Activated naive CD8-positive, alpha-beta T cell (primary cell): ENCODE measurements around the gene CDK14.

Source experiments
- H3K27ac Mint-ChIP-seq: one replicate; pipeline ENCODE4 v1.8.0; 2021; ENCODE audit warnings: mixed read lengths
- H3K27me3 Mint-ChIP-seq: one replicate; pipeline ENCODE4 v1.8.0; 2021; ENCODE audit warnings: mixed read lengths
- H3K36me3 Mint-ChIP-seq: one replicate; pipeline ENCODE4 v1.8.0; 2021; ENCODE audit warnings: mixed read lengths
- H3K4me1 Mint-ChIP-seq: one replicate; pipeline ENCODE4 v1.8.0; 2021; ENCODE audit warnings: low read depth, mixed read lengths
- H3K4me3 Mint-ChIP-seq: one replicate; pipeline ENCODE4 v1.8.0; 2021; ENCODE audit warnings: mild to moderate bottlenecking, mixed read lengths
- H3K9me3 Mint-ChIP-seq: one replicate; pipeline ENCODE4 v1.8.0; 2021; ENCODE audit warnings: low read depth, mixed read lengths

Gene CDK14

DNA sequence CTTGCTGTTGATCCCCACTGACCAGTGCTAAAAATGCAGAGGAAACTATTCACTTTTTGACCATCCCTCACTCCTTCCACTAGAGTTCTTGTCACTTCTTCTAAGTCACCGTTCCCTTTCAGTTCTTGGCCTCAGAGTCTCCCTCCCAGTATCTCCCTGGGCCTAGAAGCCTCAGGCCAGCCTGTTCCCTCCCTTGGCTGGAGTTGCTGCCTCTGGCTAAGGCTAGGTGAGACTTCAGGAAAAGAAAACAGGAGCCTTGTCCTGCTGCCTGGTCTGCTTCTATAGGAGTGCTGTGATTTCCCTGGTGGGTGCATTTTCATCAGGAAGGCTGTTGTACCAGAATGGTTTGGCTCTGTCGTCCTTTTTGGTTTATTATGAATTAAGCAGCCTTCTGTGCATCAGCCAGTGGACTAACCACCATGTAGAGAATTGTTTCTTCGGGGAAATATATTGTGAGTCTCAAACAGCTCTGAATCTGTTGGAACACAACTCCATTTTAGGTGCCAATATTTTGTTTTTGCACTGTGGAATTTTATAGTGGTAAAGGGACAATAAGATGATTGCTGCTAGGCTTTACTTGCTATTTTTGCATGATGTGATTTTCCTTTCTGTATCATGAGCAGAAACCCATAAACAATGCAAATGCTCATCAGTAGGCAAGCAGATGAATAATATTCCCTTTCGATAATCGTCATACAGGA, 434.7 kb downstream of the CDK14 start:
- H3K4me1 Mint-ChIP-seq = no peaks in the 10 kb centered on the region
- no peak overlapping the region for H3K27ac Mint-ChIP-seq
- H3K4me3 Mint-ChIP-seq = no peak overlapping the region
- H3K27me3 Mint-ChIP-seq = no peaks in the 10 kb centered on the region
- H3K36me3 Mint-ChIP-seq = no peaks in the 10 kb centered on the region
- H3K9me3 Mint-ChIP-seq = no peaks in the 10 kb centered on the region

DNA sequence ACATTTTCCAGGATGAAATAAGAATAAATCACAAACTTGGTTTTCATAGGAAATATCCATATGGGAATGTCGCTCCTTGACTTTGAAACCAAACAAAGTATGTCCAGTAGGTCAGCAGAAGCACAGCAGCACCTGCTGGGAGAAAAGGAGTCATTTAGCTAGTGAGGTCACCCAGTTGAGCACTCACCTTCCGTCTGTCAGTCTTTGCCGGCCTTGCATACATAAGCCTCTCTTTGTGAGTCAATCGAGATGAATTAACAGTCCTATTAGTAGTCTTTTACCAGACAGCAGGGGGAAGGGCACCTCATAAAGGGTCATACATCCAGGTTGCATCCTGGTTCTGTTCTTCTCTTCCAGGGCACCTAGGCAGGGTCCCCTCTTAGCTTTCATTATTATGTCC, 435.6 kb downstream of the CDK14 start:
- Mint-ChIP-seq H3K27ac (no peak overlapping the region), H3K9me3 (no peaks in the 10 kb centered on the region), H3K4me3 (no peak overlapping the region), H3K4me1 (no peaks in the 10 kb centered on the region), H3K27me3 (no peaks in the 10 kb centered on the region), H3K36me3 (no peaks in the 10 kb centered on the region)

GRCh38 chr7:91033574-91033973, 437.5 kb downstream of the CDK14 start:
- Mint-ChIP-seq H3K27me3 (no peaks in the 10 kb centered on the region), H3K4me1 (no peaks in the 10 kb centered on the region), H3K4me3 (no peak overlapping the region), H3K36me3 (no peaks in the 10 kb centered on the region), H3K27ac (no peak overlapping the region), H3K9me3 (no peaks in the 10 kb centered on the region)

GRCh38 chr7:91034459-91035368, 438.6 kb downstream of the CDK14 start:
- H3K27me3 Mint-ChIP-seq = peaks cover 2% of the 10 kb centered on the region
- no peaks in the 10 kb centered on the region for H3K36me3 Mint-ChIP-seq
- H3K9me3 Mint-ChIP-seq = no peaks in the 10 kb centered on the region
- no peak overlapping the region for H3K27ac Mint-ChIP-seq
- no peaks in the 10 kb centered on the region for H3K4me1 Mint-ChIP-seq
- no peak overlapping the region for H3K4me3 Mint-ChIP-seq

DNA sequence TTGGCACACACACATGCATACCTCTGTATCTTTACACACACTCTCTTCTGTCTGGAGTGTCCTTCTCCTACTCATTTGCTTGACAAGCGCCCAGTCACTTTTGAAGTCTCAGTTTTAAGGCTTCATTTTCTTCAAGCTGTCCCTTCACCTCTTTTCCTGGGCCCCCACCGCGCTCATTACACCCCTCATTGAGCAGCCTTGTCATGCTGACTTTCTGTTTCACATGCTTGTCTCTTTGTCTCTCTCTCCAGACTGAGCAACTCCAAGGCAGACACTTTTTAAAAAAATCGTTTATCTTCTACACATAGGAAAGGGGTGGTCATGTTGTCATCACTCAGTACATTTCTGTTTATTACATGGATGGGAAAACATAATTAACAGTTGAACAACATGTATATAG, 442.9 kb downstream of the CDK14 start:
- Mint-ChIP-seq H3K36me3 (no peaks in the 10 kb centered on the region), H3K9me3 (no peaks in the 10 kb centered on the region), H3K4me3 (no peak overlapping the region), H3K27me3 (peaks cover 2% of the 10 kb centered on the region), H3K27ac (no peak overlapping the region), H3K4me1 (no peaks in the 10 kb centered on the region)

GRCh38 chr7:91041141-91041540, 445.0 kb downstream of the CDK14 start:
- Mint-ChIP-seq H3K4me1 (no peaks in the 10 kb centered on the region), H3K36me3 (no peaks in the 10 kb centered on the region), H3K4me3 (no peak overlapping the region), H3K27ac (no peak overlapping the region), H3K27me3 (peaks cover 2% of the 10 kb centered on the region), H3K9me3 (no peaks in the 10 kb centered on the region)

DNA sequence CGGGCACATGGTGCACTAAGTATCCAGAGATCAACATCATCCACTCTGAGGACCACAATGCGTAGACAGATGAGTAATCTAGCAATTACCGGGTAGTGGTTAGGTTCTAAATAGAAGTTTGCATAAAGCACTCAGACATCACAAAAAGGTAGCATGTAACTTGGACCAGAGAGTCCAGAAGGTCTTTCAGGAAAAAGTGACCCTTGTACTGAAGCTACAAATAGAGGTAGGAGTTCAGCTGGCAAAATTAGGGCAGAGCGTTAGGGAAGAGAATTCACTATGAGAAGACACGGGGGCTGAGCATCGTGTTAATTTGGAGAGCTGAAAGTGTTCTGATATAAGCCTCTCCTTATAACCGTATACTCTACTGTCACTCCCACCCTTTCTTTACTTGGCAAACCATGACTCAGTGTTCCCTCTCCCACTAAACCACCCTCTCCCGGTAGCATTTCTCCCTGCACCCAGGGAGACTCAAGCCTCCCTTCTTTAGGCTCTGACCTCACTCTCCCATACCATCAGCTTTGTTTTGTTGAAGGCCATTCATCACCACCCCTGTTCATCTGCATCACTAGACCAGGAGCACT, 445.9 kb downstream of the CDK14 start:
- Mint-ChIP-seq H3K27ac (no peak overlapping the region), H3K36me3 (no peaks in the 10 kb centered on the region), H3K4me3 (no peak overlapping the region), H3K4me1 (no peaks in the 10 kb centered on the region), H3K9me3 (no peaks in the 10 kb centered on the region), H3K27me3 (peaks cover 2% of the 10 kb centered on the region)

DNA sequence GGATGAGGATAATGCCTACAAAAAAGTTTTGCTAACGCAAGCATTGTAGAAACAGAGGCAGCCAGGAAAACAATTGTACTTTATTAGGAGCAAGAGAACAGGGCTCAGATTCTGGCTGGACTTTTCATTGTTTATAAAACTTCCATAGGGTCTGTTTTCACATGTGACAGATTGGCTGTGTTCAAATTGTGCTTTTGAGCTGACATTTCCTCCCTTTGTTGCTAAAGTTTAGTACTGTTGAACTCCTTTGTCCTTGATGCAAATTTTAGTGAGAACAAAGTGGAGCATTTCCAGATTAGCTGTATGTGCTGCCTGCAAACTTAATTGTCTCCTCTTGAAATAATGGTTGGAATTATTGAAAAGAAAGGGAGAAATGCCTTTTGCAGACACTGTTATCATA, 447.1 kb downstream of the CDK14 start:
- Mint-ChIP-seq H3K36me3 (no peaks in the 10 kb centered on the region), H3K4me3 (no peak overlapping the region), H3K27me3 (peaks cover 2% of the 10 kb centered on the region), H3K9me3 (no peaks in the 10 kb centered on the region), H3K27ac (no peak overlapping the region), H3K4me1 (no peaks in the 10 kb centered on the region)

DNA sequence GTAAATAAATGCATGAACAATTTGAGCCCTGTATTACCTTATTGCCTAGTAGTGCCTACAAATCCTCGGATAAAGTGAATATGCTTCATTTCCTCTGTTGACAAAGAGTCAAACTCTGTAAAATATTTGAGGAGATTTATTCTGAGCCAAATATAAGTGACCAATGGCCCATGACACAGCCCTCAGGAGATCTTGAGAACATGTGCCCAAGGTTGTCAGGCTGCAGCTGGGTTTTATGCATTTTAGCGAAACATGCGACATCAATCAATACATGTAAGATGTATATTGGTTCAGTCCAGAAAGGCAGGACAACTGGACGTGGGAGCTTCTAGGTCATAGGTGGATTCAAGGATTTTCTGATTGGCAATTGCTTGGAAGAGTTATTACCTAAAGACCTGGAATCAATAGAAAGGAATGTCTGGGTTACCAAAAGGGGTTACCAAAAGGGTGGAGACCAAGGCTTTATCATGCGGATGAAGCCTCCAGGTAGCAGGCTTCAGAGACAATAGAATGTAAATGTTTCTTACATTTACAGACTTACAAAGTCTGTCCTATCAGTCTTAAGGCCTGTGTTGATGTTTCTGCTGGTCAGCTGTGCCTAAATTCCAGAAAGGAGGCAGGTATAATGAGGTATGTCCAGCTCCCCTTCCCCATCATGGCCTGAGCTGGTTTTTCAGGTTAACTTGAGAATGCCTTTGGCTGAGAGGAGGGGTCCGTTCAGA, 448.0 kb downstream of the CDK14 start:
- no peak overlapping the region for H3K4me3 Mint-ChIP-seq
- no peaks in the 10 kb centered on the region for H3K4me1 Mint-ChIP-seq
- H3K9me3 Mint-ChIP-seq = no peaks in the 10 kb centered on the region
- no peak overlapping the region for H3K27ac Mint-ChIP-seq
- no peaks in the 10 kb centered on the region for H3K36me3 Mint-ChIP-seq
- H3K27me3 Mint-ChIP-seq = no peaks in the 10 kb centered on the region

DNA sequence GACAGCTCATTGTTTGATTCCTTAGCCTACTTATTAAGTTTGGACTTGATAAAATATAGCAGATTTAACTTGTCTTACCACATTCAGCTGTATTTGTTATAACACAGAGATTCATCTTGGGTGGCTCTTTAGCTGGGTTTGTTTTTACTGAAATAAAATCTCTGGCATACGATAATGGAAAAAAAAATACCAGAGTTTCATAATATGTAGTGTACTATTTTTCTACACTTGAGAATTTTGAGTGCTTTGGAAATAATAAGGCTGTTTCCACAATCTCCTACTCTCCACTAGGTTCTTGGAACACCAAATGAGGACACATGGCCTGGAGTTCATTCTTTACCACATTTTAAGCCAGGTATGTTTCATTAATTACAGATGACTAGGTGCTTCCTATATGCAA, 449.5 kb downstream of the CDK14 start:
- Mint-ChIP-seq H3K4me1 (peaks cover 1% of the 10 kb centered on the region), H3K9me3 (no peaks in the 10 kb centered on the region), H3K27me3 (no peaks in the 10 kb centered on the region), H3K4me3 (no peak overlapping the region), H3K27ac (no peak overlapping the region), H3K36me3 (no peaks in the 10 kb centered on the region)

GRCh38 chr7:91046322-91047089, 450.4 kb downstream of the CDK14 start:
- Mint-ChIP-seq H3K4me1 (peaks cover 6% of the 10 kb centered on the region), H3K9me3 (no peaks in the 10 kb centered on the region), H3K4me3 (no peak overlapping the region), H3K27ac (no peak overlapping the region), H3K36me3 (no peaks in the 10 kb centered on the region), H3K27me3 (no peaks in the 10 kb centered on the region)

GRCh38 chr7:91047636-91048035, 451.5 kb downstream of the CDK14 start:
- Mint-ChIP-seq H3K9me3 (no peaks in the 10 kb centered on the region), H3K27me3 (no peaks in the 10 kb centered on the region), H3K4me3 (no peak overlapping the region), H3K4me1 (peaks cover 6% of the 10 kb centered on the region), H3K36me3 (no peaks in the 10 kb centered on the region), H3K27ac (no peak overlapping the region)

DNA sequence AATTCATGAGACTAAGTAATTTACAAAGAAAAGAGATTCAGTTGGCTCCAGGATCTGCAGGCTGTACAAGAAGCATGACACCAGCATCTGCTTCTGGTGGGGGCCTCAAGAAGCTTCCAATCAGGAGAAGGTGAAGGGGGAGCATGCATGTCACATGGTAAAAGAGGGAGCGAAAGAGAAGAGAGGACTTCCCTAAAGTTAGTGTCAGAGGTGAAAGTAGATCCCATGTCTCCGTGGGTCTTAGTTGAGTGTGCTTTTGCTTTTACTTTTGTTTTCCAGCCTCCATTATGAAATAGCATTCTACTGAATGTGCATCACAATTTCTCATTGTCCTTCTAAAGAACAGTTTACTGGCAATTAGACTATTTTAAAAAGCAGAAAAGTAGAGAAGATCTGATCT, 454.6 kb downstream of the CDK14 start:
- H3K4me3 Mint-ChIP-seq = peak overlapping the region; percentile 33
- peaks cover 6% of the 10 kb centered on the region for H3K4me1 Mint-ChIP-seq
- H3K27me3 Mint-ChIP-seq = no peaks in the 10 kb centered on the region
- H3K36me3 Mint-ChIP-seq = no peaks in the 10 kb centered on the region
- H3K9me3 Mint-ChIP-seq = no peaks in the 10 kb centered on the region
- H3K27ac Mint-ChIP-seq = no peak overlapping the region

DNA sequence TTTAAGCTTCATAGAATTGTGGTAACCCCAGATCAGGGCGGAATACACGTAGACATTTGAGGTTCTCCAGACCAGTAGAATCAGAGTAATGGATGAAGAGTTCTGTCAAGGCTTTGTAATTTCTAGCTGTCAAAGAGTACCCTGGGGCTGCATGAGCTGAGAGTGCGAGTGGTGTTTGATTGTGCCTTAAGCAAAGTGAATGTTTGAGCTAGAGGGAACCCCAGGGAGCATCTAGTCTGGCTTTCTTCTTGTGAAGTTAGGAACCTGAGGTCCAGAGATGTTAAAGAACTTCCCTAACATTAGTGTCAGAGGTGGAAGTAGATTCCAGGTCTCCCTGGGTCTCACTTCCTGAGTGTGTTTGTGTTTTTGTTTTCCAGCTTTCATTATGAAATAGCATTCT, 455.8 kb downstream of the CDK14 start:
- H3K27me3 Mint-ChIP-seq = no peaks in the 10 kb centered on the region
- no peak overlapping the region for H3K27ac Mint-ChIP-seq
- H3K9me3 Mint-ChIP-seq = no peaks in the 10 kb centered on the region
- H3K36me3 Mint-ChIP-seq = no peaks in the 10 kb centered on the region
- peaks cover 6% of the 10 kb centered on the region for H3K4me1 Mint-ChIP-seq
- H3K4me3 Mint-ChIP-seq = no peak overlapping the region
